ENCODE measurements around the gene ECM2. TPM values are rescaled to one million over a fixed set of nuclear protein-coding genes. Genes with fewer than 3 reads are reported as not detected.

ECM2 gene
- total and polyA plus RNA-seq, 2 of the 13 experiments (the other 11 are each of a cell fraction or from before 2014, with no cell fraction given), result 0.37 TPM; not detected in 1

- no peak for DNase-seq (ENCODE audit: low spot score)
- no peak overlapping the region for H3K4me3 ChIP-seq (replicated peaks in 1 of 3; ENCODE audit: insufficient read depth in 1 of 3, low read depth in 2 of 3, low read length in 3 of 3)
- CTCF ChIA-PET (ENCODE audit: low intra/inter-chr PET ratio, low total read pairs), result no interaction called here
- H3K27ac ChIP-seq (ENCODE audit: extremely low read length, insufficient read depth, low read length), result no peak overlapping the region
- no peaks in the 10 kb centered on the region for H3K9me3 ChIP-seq (ENCODE audit: low read length)
- TF ChIP-seq THAP8 (CRISPR knock-in tag; IDR thresholded peaks at IDR 0.05; ENCODE audit: borderline replicate concordance), result no peak
- no peak for TF ChIP-seq NCOR1 (IDR thresholded peaks at IDR 0.05; ENCODE audit: borderline replicate concordance, low read length)
- no peak for TF ChIP-seq ATF7 (IDR thresholded peaks at IDR 0.05)
- no peak for TF ChIP-seq ATF7 (CRISPR knock-in tag; IDR thresholded peaks at IDR 0.05)
- no peak for TF ChIP-seq MAX (IDR thresholded peaks at IDR 0.05)
- no peak for TF ChIP-seq ZNF800 (CRISPR knock-in tag; IDR thresholded peaks at IDR 0.05)
- no peak for TF ChIP-seq ZNF788 (CRISPR knock-in tag; IDR thresholded peaks at IDR 0.05; ENCODE audit: borderline replicate concordance)
- no peak for TF ChIP-seq ZBTB39 (CRISPR knock-in tag; IDR thresholded peaks at IDR 0.05)
- TF ChIP-seq HMGA1 (CRISPR knock-in tag; conservative IDR thresholded peaks at IDR 0.05), result no peak
- FAIRE-seq, result no peak
- H3K36me3 ChIP-seq (replicated peaks in 1 of 2; ENCODE audit: control insufficient read depth in 1 of 2, insufficient read depth in 2 of 2, low read length in 2 of 2), result no peaks in the 10 kb centered on the region
- H3K4me1 ChIP-seq (ENCODE audit: insufficient read depth, low read length), result 0 out of 2 replicates have a peak, but pooled peaks cover 2% of the 10 kb centered on the region
- H3K79me2 ChIP-seq (ENCODE audit: insufficient read depth, low read length), result no peaks in the 10 kb centered on the region
- no peaks in the 10 kb centered on the region for H3K27me3 ChIP-seq (ENCODE audit: control insufficient read depth in 1 of 2, insufficient read depth in 2 of 2, low read length in 2 of 2)
- H4K20me1 ChIP-seq (ENCODE audit: insufficient read depth, low read length), result no peaks in the 10 kb centered on the region
- WGBS (ENCODE audit: low lambda C conversion rate), result 95% methylated on average over 1 of the region's 1 CpG
- ATAC-seq, result no peak
- H3K4me2 ChIP-seq (ENCODE audit: low read depth, low read length), result no peak overlapping the region
- H2AFZ ChIP-seq (ENCODE audit: low read length), result no peak overlapping the region
- intact Hi-C loops (cut with micrococcal nuclease; ENCODE audit: unreplicated experiment) (no loop called here), in situ Hi-C loops (cut with HindIII; ENCODE audit: extremely low pct_ligation_motif_present, low pct_unique_long_range_greater_than_20kb) (no loop called here)
- H3K9ac ChIP-seq (ENCODE audit: insufficient read depth, low read depth, low read length), result no peak overlapping the region
- BruUV-seq (replicated peaks), result no TSS peak
- POLR2A ChIA-PET, result no interaction called here
Observed at GRCh38 chr9:92528522-92528849, 7.3 kb downstream of the ECM2 start.

Measured in HepG2 (cell line).